Endothelial cell of umbilical vein (primary cell): ENCODE measurements around the gene JAG2. TPM values are rescaled to one million over a fixed set of nuclear protein-coding genes. Genes with fewer than 3 reads are reported as not detected.

Source experiments
- BruUV-seq: library from RNA; stranded (reverse); fragments of 400-500 nt; replicated peaks from 2 replicates; lab custom pipeline; 2021; lab: Mats Ljungman, UMichigan
- CTCF ChIA-PET: fragments of 300-600, 350-600 bp; sonication (Branson Sonifier 250); formaldehyde crosslinking; loops from one replicate; lab custom pipeline; 2021; ENCODE audit warnings: antibody characterized with exemption, inconsistent platforms; lab: Charles Lee
- POLR2A ChIA-PET: fragments of 300-600, 350-600 bp; sonication (Branson Sonifier 250); formaldehyde crosslinking; loops from one replicate; lab custom pipeline; 2021; ENCODE audit warnings: antibody characterized with exemption, inconsistent platforms; lab: Charles Lee
- DNase-seq: peaks from one replicate; pipeline ENCODE4 v3.0.0-alpha.2; 2011; ENCODE audit warnings: low read depth, low spot score
- FAIRE-seq: peaks from 2 replicates; lab custom pipeline; 2011; peaks lifted over from hg19 to GRCh38; lab: Jason Lieb, UNC
- H2AFZ ChIP-seq: 2 replicates; pipeline ENCODE4 v1.6.0; 2012; ENCODE audit warnings: low read depth, low read length, control low read depth, inconsistent platforms
- H3K27ac ChIP-seq: 2 replicates; pipeline ENCODE4 v1.5.1; 2011; ENCODE audit warnings: low read depth, mild to moderate bottlenecking, control low read depth, low read length, moderate library complexity; ENCODE audit not compliant: insufficient read depth
- H3K27me3 ChIP-seq, 2 experiments: 2 replicates each; pipeline versions ENCODE4 v1.6.0 to v1.6.1; 2011; ENCODE audit warnings: low read length in 2 of 2, mixed read lengths in 1 of 2; ENCODE audit not compliant: control insufficient read depth in 2 of 2, insufficient read depth in 2 of 2
- H3K36me3 ChIP-seq, 2 experiments: 2 replicates in 1 of 2; 3 replicates in 1 of 2; pipeline ENCODE4 v1.5.1; 2011; ENCODE audit warnings: low read length in 2 of 2, mild to moderate bottlenecking in 1 of 2, moderate library complexity in 1 of 2; ENCODE audit not compliant: control insufficient read depth in 2 of 2, insufficient read depth in 2 of 2; ENCODE audit errors: extremely low read depth in 1 of 2
- H3K4me1 ChIP-seq: 3 replicates; pipeline ENCODE4 v1.5.1; 2011; ENCODE audit warnings: mild to moderate bottlenecking, low read length; ENCODE audit not compliant: control insufficient read depth, insufficient read depth; ENCODE audit errors: extremely low read depth
- H3K4me2 ChIP-seq: 2 replicates; pipeline ENCODE4 v1.6.1; 2011; ENCODE audit warnings: low read length, control low read depth, mixed read lengths; ENCODE audit not compliant: insufficient read depth
- H3K4me3 ChIP-seq, 3 experiments: fragments of 200-600 bp in 1 of 3; sonication (generic), shearing (Covaris generic) in 1 of 3; replicated peaks in 1 of 3; 2 replicates each; pipeline ENCODE4 v1.5.1; 2011 to 2016; ENCODE audit warnings: control low read depth in 3 of 3, low read length in 3 of 3, mild to moderate bottlenecking in 2 of 3, inconsistent platforms in 1 of 3, low read depth in 1 of 3, moderate library complexity in 1 of 3; ENCODE audit not compliant: insufficient read depth in 1 of 3
- H3K79me2 ChIP-seq: 2 replicates; pipeline ENCODE4 v1.6.0; 2012; ENCODE audit warnings: low read length, inconsistent platforms; ENCODE audit not compliant: control insufficient read depth, insufficient read depth
- H3K9ac ChIP-seq: replicated peaks from 2 replicates; pipeline ENCODE3; 2011; ENCODE audit warnings: low read length, control low read depth; ENCODE audit not compliant: insufficient read depth; ENCODE audit errors: extremely low read depth
- H3K9me1 ChIP-seq: replicated peaks from 3 replicates; pipeline ENCODE4 v1.6.0; 2011; ENCODE audit warnings: mild to moderate bottlenecking, low read length; ENCODE audit not compliant: control insufficient read depth, insufficient read depth; ENCODE audit errors: extremely low read depth
- H3K9me3 ChIP-seq: replicated peaks from 2 replicates; pipeline ENCODE4 v1.5.1; 2012; ENCODE audit warnings: low read length, inconsistent platforms; ENCODE audit not compliant: control insufficient read depth, insufficient read depth
- H4K20me1 ChIP-seq: replicated peaks from 2 replicates; pipeline ENCODE3; 2011; ENCODE audit warnings: mild to moderate bottlenecking, low read length; ENCODE audit not compliant: control insufficient read depth, insufficient read depth; ENCODE audit errors: extremely low read depth
- EZH2 ChIP-seq: IDR thresholded peaks from 2 replicates; pipeline ENCODE4 v1.6.1; 2012; ENCODE audit warnings: borderline replicate concordance, low read depth, mild to moderate bottlenecking, moderate library complexity, low read length, inconsistent platforms; ENCODE audit not compliant: severe bottlenecking
- FOS ChIP-seq: IDR thresholded peaks from 2 replicates; pipeline ENCODE4 v1.6.1; 2011; ENCODE audit warnings: mild to moderate bottlenecking, low read length, moderate library complexity, borderline replicate concordance; ENCODE audit not compliant: insufficient read depth
- GATA2 ChIP-seq: IDR thresholded peaks from 2 replicates; pipeline ENCODE4 v1.7.0; 2011; ENCODE audit warnings: low read depth, mild to moderate bottlenecking, moderate library complexity, mixed read lengths, low read length; ENCODE audit not compliant: insufficient read length, insufficient read depth
- JUN ChIP-seq: IDR thresholded peaks from 2 replicates; pipeline ENCODE4 v1.6.1; 2011; ENCODE audit warnings: borderline replicate concordance, low read depth; ENCODE audit not compliant: insufficient read length, insufficient read depth
- MAX ChIP-seq: IDR thresholded peaks from 2 replicates; pipeline ENCODE4 v1.6.1; 2011; ENCODE audit not compliant: insufficient read depth, insufficient read length
- MYC ChIP-seq: IDR thresholded peaks from one replicate; pipeline ENCODE4 v1.6.1; 2011; ENCODE audit warnings: mild to moderate bottlenecking, low read depth, low read length
- POLR2A ChIP-seq: IDR thresholded peaks from 2 replicates; pipeline ENCODE4 v1.6.1; 2012; ENCODE audit warnings: low read depth, mild to moderate bottlenecking, control low read depth, low read length
- POLR2AphosphoS5 ChIP-seq: IDR thresholded peaks from 2 replicates; pipeline ENCODE4 v1.6.1; 2012; ENCODE audit warnings: low read depth, mild to moderate bottlenecking, control low read depth, low read length, moderate library complexity; ENCODE audit not compliant: insufficient read depth
- dilution Hi-C: fragments of 300-500 bp; cut with MboI; formaldehyde crosslinking; loops from one replicate; pipeline ENCODE4 v1.15.0; 2019; ENCODE audit warnings: low sequenced_read_pairs; ENCODE audit not compliant: extremely low pct_ligation_motif_present
- intact Hi-C: fragments of 100-400 bp; cut with micrococcal nuclease; formaldehyde crosslinking; loops from one replicate; pipeline ENCODE4 v1.10.0; 2022
- polyA plus RNA-seq, 4 experiments: library from polyadenylated mRNA; depleted of rRNA in 3 of 4; stranded (reverse) in 3 of 4; unstranded in 1 of 4; fragments of >200 nt; gene quantifications; 2 replicates each; pipeline versions ENCODE4 v1.2.1 to v1.2.3, GENCODE V29; 2011 to 2012; ENCODE audit warnings: missing spikeins in 1 of 4
- total RNA-seq: library from RNA; stranded (reverse); gene quantifications from 2 replicates; pipeline ENCODE4 v1.2.3, GENCODE V29; 2021
- TF ChIP-seq, protein P1 (sequence below), 2 donors: IDR thresholded peaks; 1 replicate in 1 of 2; 2 replicates in 1 of 2; pipeline ENCODE4 v1.5.1; 2011; ENCODE audit warnings: low read length in 2 of 2, mild to moderate bottlenecking in 2 of 2, moderate library complexity in 2 of 2, control low read depth in 1 of 2, inconsistent platforms in 1 of 2, low read depth in 1 of 2; ENCODE audit not compliant: insufficient read depth in 1 of 2; ENCODE audit errors: extremely low read depth in 1 of 2

JAG2 gene
- total and polyA plus RNA-seq, 2 donors (not counting 3 experiments of a cell fraction or from before 2014, with no cell fraction given) = 105 to 128 TPM

GRCh38 chr14:105165134-105165704 is 3.4 kb downstream of the JAG2 start:
- dilution Hi-C loops = no loop called here

GRCh38 chr14:105163040-105163742 is 5.4 kb downstream of the JAG2 start:
- H4K20me1 ChIP-seq = no peaks in the 10 kb centered on the region
- FAIRE-seq (no peak), DNase-seq (no peak)
- H2AFZ ChIP-seq = no peak overlapping the region
- intact Hi-C loops (loop anchor here (10.0 kb wide), 1 partner anchor 82 kb away; the partner anchor contains the start of gene BTBD6), dilution Hi-C loops (no loop called here)
- ChIA-PET CTCF (interaction anchor here (1.0 to 2.7 kb wide), 3 partner anchors 39 to 189 kb away, joined by 3 to 15 read pairs (median 3); no protein-coding TSS in a partner anchor), POLR2A (no interaction called here)
- H3K27me3 ChIP-seq = no peaks in the 10 kb centered on the region
- TF ChIP-seq, protein P1, sequence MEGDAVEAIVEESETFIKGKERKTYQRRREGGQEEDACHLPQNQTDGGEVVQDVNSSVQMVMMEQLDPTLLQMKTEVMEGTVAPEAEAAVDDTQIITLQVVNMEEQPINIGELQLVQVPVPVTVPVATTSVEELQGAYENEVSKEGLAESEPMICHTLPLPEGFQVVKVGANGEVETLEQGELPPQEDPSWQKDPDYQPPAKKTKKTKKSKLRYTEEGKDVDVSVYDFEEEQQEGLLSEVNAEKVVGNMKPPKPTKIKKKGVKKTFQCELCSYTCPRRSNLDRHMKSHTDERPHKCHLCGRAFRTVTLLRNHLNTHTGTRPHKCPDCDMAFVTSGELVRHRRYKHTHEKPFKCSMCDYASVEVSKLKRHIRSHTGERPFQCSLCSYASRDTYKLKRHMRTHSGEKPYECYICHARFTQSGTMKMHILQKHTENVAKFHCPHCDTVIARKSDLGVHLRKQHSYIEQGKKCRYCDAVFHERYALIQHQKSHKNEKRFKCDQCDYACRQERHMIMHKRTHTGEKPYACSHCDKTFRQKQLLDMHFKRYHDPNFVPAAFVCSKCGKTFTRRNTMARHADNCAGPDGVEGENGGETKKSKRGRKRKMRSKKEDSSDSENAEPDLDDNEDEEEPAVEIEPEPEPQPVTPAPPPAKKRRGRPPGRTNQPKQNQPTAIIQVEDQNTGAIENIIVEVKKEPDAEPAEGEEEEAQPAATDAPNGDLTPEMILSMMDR (IDR thresholded peaks at IDR 0.05; ENCODE audit: extremely low read depth in 1 of 2, insufficient read depth in 1 of 2, low read depth in 1 of 2, low read length in 2 of 2) = no peak
- TF ChIP-seq FOS (no peak), JUN (no peak), GATA2 (no peak), MAX (no peak), EZH2 (no peak), POLR2A (no peak), MYC (no peak), POLR2AphosphoS5 (no peak)
- H3K79me2 ChIP-seq = peaks cover 88% of the 10 kb centered on the region
- H3K9ac ChIP-seq = no peak overlapping the region
- H3K27ac ChIP-seq = no peak overlapping the region
- H3K4me1 ChIP-seq = peaks cover 14% of the 10 kb centered on the region
- H3K4me2 ChIP-seq = no peak overlapping the region
- BruUV-seq = no TSS peak
- H3K4me3 ChIP-seq = no peak overlapping the region
- no peaks in the 10 kb centered on the region for H3K9me3 ChIP-seq
- no peaks in the 10 kb centered on the region for H3K9me1 ChIP-seq
- peaks cover 0 to 3% of the 10 kb centered on the region in 2 experiments for H3K36me3 ChIP-seq

More at GRCh38 chr14:105165134-105165704, 3.4 kb downstream of the JAG2 start:
- intact Hi-C loops = loop anchor here (5.0 to 10.0 kb wide), 2 partner anchors 80 to 193 kb away; partner anchors contain the start of gene BTBD6
- Histone ChIP-seq H3K9me3 (no peaks in the 10 kb centered on the region), H3K27ac (no peak overlapping the region), H4K20me1 (no peaks in the 10 kb centered on the region), H3K4me2 (no peak overlapping the region), H3K36me3 (peaks cover 0 to 3% of the 10 kb centered on the region in 2 experiments), H3K4me1 (peaks cover 23% of the 10 kb centered on the region), H2AFZ (no peak overlapping the region), H3K79me2 (peaks cover 74% of the 10 kb centered on the region), H3K9ac (no peak overlapping the region), H3K27me3 (no peaks in the 10 kb centered on the region), H3K4me3 (no peak overlapping the region), H3K9me1 (no peaks in the 10 kb centered on the region)
- BruUV-seq = no TSS peak
- no peak for DNase-seq
- TF ChIP-seq POLR2AphosphoS5 (no peak), FOS (no peak)
- no peak for FAIRE-seq
- CTCF ChIA-PET = interaction anchor here (1.1 to 2.7 kb wide), 4 partner anchors 14 to 187 kb away, joined by 3 to 15 read pairs (median 4); no protein-coding TSS in a partner anchor
- POLR2A ChIA-PET = no interaction called here
